ENCODE results near the gene KIAA0232. TPM values are rescaled to one million over a fixed set of nuclear protein-coding genes. Genes with fewer than 3 reads are reported as not detected.

KIAA0232 gene
- total and polyA plus RNA-seq, 4 donors = 8.9 to 34.4 (median 18.5) TPM

GRCh38 chr4:6926681-6927478 lies 144.4 kb downstream of the KIAA0232 start:
- Histone ChIP-seq H3K9me3 (ENCODE audit: control insufficient read depth in 4 of 4, low read length in 3 of 4) (no peaks in the 10 kb centered on the region), H3K36me3 (ENCODE audit: control insufficient read depth in 4 of 4, insufficient read depth in 3 of 4, low read depth in 1 of 4, low read length in 3 of 4) (peaks cover 2 to 10% (median 4%) of the 10 kb centered on the region in 4 donors), H3K27ac (ENCODE audit: low read depth in 1 of 2, low read length in 2 of 2) (peak overlapping the region; percentile 63 to 78), H3K27me3 (ENCODE audit: control insufficient read depth in 4 of 4, insufficient read depth in 4 of 4, low read length in 3 of 4) (no peaks in the 10 kb centered on the region), H3K4me1 (ENCODE audit: control insufficient read depth in 4 of 4, insufficient read depth in 4 of 4, low read length in 3 of 4) (peaks cover 29 to 89% (median 75%) of the 10 kb centered on the region in 4 donors), H3K9ac (ENCODE audit: low read depth in 1 of 2, low read length in 2 of 2) (peak overlapping the region in 1 of 2 donors; percentile 60), H3K4me3 (ENCODE audit: low read depth in 1 of 3, low read length in 3 of 3) (no peak overlapping the region)
- TF ChIP-seq JUND (IDR thresholded peaks at IDR 0.05) (peak in 1 of 2 donors; percentile 9), RAD21 (IDR thresholded peaks at IDR 0.05) (peak in 1 of 2 donors; percentile 27), ATF3 (IDR thresholded peaks at IDR 0.05) (no peak), YY1 (IDR thresholded peaks at IDR 0.05) (peak; percentile 85), FOXA1 (IDR thresholded peaks at IDR 0.05) (no peak), SP1 (IDR thresholded peaks at IDR 0.05) (peak; percentile 54), HNF4A (conservative IDR thresholded peaks at IDR 0.05) (peak; percentile 60 to 81), RXRA (IDR thresholded peaks at IDR 0.05) (peak; percentile 52 to 81), ZBTB33 (IDR thresholded peaks at IDR 0.05) (peak; percentile 27), NR2F2 (IDR thresholded peaks at IDR 0.05) (no peak), EGR1 (IDR thresholded peaks at IDR 0.05; ENCODE audit: low read depth in 2 of 2) (peak in 1 of 2 donors; percentile 78)
- TF ChIP-seq, protein P1, sequence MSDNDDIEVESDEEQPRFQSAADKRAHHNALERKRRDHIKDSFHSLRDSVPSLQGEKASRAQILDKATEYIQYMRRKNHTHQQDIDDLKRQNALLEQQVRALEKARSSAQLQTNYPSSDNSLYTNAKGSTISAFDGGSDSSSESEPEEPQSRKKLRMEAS (IDR thresholded peaks at IDR 0.05) = peak; percentile 60
- TF ChIP-seq, protein P2, sequence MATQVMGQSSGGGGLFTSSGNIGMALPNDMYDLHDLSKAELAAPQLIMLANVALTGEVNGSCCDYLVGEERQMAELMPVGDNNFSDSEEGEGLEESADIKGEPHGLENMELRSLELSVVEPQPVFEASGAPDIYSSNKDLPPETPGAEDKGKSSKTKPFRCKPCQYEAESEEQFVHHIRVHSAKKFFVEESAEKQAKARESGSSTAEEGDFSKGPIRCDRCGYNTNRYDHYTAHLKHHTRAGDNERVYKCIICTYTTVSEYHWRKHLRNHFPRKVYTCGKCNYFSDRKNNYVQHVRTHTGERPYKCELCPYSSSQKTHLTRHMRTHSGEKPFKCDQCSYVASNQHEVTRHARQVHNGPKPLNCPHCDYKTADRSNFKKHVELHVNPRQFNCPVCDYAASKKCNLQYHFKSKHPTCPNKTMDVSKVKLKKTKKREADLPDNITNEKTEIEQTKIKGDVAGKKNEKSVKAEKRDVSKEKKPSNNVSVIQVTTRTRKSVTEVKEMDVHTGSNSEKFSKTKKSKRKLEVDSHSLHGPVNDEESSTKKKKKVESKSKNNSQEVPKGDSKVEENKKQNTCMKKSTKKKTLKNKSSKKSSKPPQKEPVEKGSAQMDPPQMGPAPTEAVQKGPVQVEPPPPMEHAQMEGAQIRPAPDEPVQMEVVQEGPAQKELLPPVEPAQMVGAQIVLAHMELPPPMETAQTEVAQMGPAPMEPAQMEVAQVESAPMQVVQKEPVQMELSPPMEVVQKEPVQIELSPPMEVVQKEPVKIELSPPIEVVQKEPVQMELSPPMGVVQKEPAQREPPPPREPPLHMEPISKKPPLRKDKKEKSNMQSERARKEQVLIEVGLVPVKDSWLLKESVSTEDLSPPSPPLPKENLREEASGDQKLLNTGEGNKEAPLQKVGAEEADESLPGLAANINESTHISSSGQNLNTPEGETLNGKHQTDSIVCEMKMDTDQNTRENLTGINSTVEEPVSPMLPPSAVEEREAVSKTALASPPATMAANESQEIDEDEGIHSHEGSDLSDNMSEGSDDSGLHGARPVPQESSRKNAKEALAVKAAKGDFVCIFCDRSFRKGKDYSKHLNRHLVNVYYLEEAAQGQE (IDR thresholded peaks at IDR 0.05) = peak; percentile 14
- WGBS = 34% methylated on average over 13 of the region's 13 CpGs
- peak; percentile 69 for DNase-seq (ENCODE audit: low spot score)

GRCh38 chr4:6928081-6928480 lies 145.6 kb downstream of the KIAA0232 start:
- Histone ChIP-seq H3K27ac (ENCODE audit: low read depth in 1 of 2, low read length in 2 of 2) (no peak overlapping the region), H3K9ac (ENCODE audit: low read depth in 1 of 2, low read length in 2 of 2) (no peak overlapping the region), H3K36me3 (ENCODE audit: control insufficient read depth in 4 of 4, insufficient read depth in 3 of 4, low read depth in 1 of 4, low read length in 3 of 4) (peaks cover 2 to 10% (median 4%) of the 10 kb centered on the region in 4 donors), H3K27me3 (ENCODE audit: control insufficient read depth in 4 of 4, insufficient read depth in 4 of 4, low read length in 3 of 4) (no peaks in the 10 kb centered on the region), H3K4me3 (ENCODE audit: low read depth in 1 of 3, low read length in 3 of 3) (no peak overlapping the region), H3K9me3 (ENCODE audit: control insufficient read depth in 4 of 4, low read length in 3 of 4) (no peaks in the 10 kb centered on the region), H3K4me1 (ENCODE audit: control insufficient read depth in 4 of 4, insufficient read depth in 4 of 4, low read length in 3 of 4) (peaks cover 29 to 81% (median 68%) of the 10 kb centered on the region in 4 donors)
- TF ChIP-seq, protein P2 (IDR thresholded peaks at IDR 0.05) = no peak
- no peak for TF ChIP-seq YY1 (IDR thresholded peaks at IDR 0.05)
- TF ChIP-seq, protein P1 (IDR thresholded peaks at IDR 0.05) = no peak
- no peak for TF ChIP-seq TAF1 (conservative IDR thresholded peaks at IDR 0.05)
- no peak for TF ChIP-seq GABPA (IDR thresholded peaks at IDR 0.05 in 1 of 2, conservative IDR thresholded peaks at IDR 0.05 in 1 of 2)
- TF ChIP-seq NR2F2 (IDR thresholded peaks at IDR 0.05) = no peak
- TF ChIP-seq JUND (IDR thresholded peaks at IDR 0.05) = no peak
- no peak for TF ChIP-seq SP1 (IDR thresholded peaks at IDR 0.05)
- 89% methylated on average over 4 of the region's 4 CpGs for whole genome bisulfite sequencing
- no peak for DNase-seq (ENCODE audit: low spot score)
